Breast epithelium (tissue), 4 donors: ENCODE measurements around the gene IGFBP7. TPM values are rescaled to one million over a fixed set of nuclear protein-coding genes. Genes with fewer than 3 reads are reported as not detected.

Experiments
- DNase-seq, 2 donors: peaks; one replicate each; pipeline ENCODE4 v3.0.0-alpha.2; 2019; ENCODE audit warnings: low spot score in 2 of 2
- H3K27ac ChIP-seq, 2 donors: fragments of 200-600 bp; sonication (generic) in 1 of 2; one replicate each; pipeline ENCODE4 v1.5.1; 2016 to 2019; ENCODE audit warnings: mild to moderate bottlenecking in 1 of 2
- H3K27me3 ChIP-seq, 2 donors: fragments of 200-600 bp; sonication (generic) in 1 of 2; one replicate each; pipeline versions ENCODE4 v1.5.1 to v1.6.0; 2017 to 2019; ENCODE audit warnings: control low read depth in 1 of 2, mild to moderate bottlenecking in 1 of 2
- H3K36me3 ChIP-seq: fragments of 200-600 bp; one replicate; pipeline ENCODE4 v1.5.1; 2019
- H3K4me1 ChIP-seq, 2 donors: fragments of 200-600 bp; sonication (generic); one replicate each; pipeline ENCODE4 v1.5.1; 2016 to 2019; ENCODE audit warnings: control low read depth in 1 of 2
- H3K4me3 ChIP-seq, 3 donors: fragments of 200-600 bp; sonication (generic); 1 replicate in 2 of 3; 2 replicates in 1 of 3; pipeline ENCODE4 v1.5.1; 2016 to 2019; ENCODE audit warnings: mild to moderate bottlenecking in 3 of 3, moderate library complexity in 2 of 3
- H3K9me3 ChIP-seq, 2 donors: fragments of 200-600 bp; sonication (generic) in 1 of 2; one replicate each; pipeline ENCODE4 v1.5.1; 2016 to 2019; ENCODE audit warnings: control low read depth in 1 of 2
- CTCF ChIP-seq, 3 donors: fragments of 450-650 bp; IDR thresholded peaks; one replicate each; pipeline ENCODE4 v1.5.1; 2016 to 2017; ENCODE audit warnings: antibody characterized with exemption in 3 of 3, mild to moderate bottlenecking in 3 of 3, moderate library complexity in 3 of 3
- POLR2A ChIP-seq: fragments of 450-650 bp; IDR thresholded peaks from one replicate; pipeline ENCODE4 v1.6.1; 2016; ENCODE audit warnings: antibody characterized with exemption, mild to moderate bottlenecking, moderate library complexity
- POLR2AphosphoS5 ChIP-seq, 3 donors: sonication (generic); formaldehyde crosslinking; IDR thresholded peaks; one replicate each; pipeline ENCODE4 v1.6.1; 2017; ENCODE audit warnings: antibody characterized with exemption in 3 of 3
- intact Hi-C: fragments of 100-400 bp; cut with DNase I; formaldehyde crosslinking; loops from one replicate; pipeline ENCODE4 v1.15.1; 2023; ENCODE audit warnings: low total_unique reads
- total RNA-seq, 3 donors: library from RNA; depleted of rRNA; stranded (reverse); fragments of >200 nt; gene quantifications; one replicate each; pipeline ENCODE4 v1.1.0, GENCODE V29; 2016

Gene IGFBP7
- total RNA-seq, 3 donors from 2014 or later, result 205 to 769 (median 622) TPM

DNA sequence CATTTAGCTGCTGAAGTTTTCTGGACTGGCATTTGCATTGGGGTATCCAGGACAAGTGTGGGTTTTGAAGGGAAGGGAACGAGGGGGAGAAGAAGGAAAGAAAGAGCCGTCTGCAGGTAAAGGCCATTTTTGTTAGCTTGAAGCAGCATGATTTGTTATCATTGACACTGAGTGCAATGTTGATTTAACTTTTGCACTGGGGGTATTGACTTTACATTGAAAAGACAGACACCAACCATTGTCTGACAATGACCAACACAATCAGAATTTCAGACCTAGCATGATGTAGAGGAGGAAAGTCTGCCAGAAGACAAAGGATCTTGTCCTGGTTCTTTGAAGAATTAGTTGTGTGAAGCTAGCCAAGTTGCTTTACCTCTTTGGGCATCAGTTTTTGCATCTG is 39.6 kb upstream of the IGFBP7 start:
- intact Hi-C loops, result no loop called here
- H3K36me3 ChIP-seq, result no peaks in the 10 kb centered on the region
- no peak overlapping the region for H3K27ac ChIP-seq
- no peaks in the 10 kb centered on the region for H3K4me1 ChIP-seq
- no peaks in the 10 kb centered on the region for H3K9me3 ChIP-seq
- no peaks in the 10 kb centered on the region for H3K27me3 ChIP-seq
- DNase-seq, result no peak
- no peak for TF ChIP-seq POLR2AphosphoS5 (IDR thresholded peaks at IDR 0.05)
- TF ChIP-seq POLR2A, result no peak
- no peak for TF ChIP-seq CTCF (IDR thresholded peaks at IDR 0.05)
- H3K4me3 ChIP-seq, result no peak overlapping the region

GRCh38 chr4:57148831-57149505 is 38.8 kb upstream of the IGFBP7 start:
- Histone ChIP-seq H3K4me3 (no peak overlapping the region), H3K9me3 (no peaks in the 10 kb centered on the region), H3K4me1 (no peaks in the 10 kb centered on the region), H3K27ac (no peak overlapping the region), H3K36me3 (no peaks in the 10 kb centered on the region), H3K27me3 (no peaks in the 10 kb centered on the region)
- intact Hi-C loops, result no loop called here
- DNase-seq, result no peak
- no peak for TF ChIP-seq POLR2AphosphoS5 (IDR thresholded peaks at IDR 0.05)
- TF ChIP-seq POLR2A, result no peak
- TF ChIP-seq CTCF (IDR thresholded peaks at IDR 0.05), result no peak

GRCh38 chr4:57148177-57148576 is 38.0 kb upstream of the IGFBP7 start:
- Histone ChIP-seq H3K27me3 (no peaks in the 10 kb centered on the region), H3K4me3 (no peak overlapping the region), H3K36me3 (no peaks in the 10 kb centered on the region), H3K27ac (no peak overlapping the region), H3K9me3 (no peaks in the 10 kb centered on the region), H3K4me1 (no peaks in the 10 kb centered on the region)
- TF ChIP-seq POLR2A, result no peak
- no peak for DNase-seq
- intact Hi-C loops, result no loop called here

DNA sequence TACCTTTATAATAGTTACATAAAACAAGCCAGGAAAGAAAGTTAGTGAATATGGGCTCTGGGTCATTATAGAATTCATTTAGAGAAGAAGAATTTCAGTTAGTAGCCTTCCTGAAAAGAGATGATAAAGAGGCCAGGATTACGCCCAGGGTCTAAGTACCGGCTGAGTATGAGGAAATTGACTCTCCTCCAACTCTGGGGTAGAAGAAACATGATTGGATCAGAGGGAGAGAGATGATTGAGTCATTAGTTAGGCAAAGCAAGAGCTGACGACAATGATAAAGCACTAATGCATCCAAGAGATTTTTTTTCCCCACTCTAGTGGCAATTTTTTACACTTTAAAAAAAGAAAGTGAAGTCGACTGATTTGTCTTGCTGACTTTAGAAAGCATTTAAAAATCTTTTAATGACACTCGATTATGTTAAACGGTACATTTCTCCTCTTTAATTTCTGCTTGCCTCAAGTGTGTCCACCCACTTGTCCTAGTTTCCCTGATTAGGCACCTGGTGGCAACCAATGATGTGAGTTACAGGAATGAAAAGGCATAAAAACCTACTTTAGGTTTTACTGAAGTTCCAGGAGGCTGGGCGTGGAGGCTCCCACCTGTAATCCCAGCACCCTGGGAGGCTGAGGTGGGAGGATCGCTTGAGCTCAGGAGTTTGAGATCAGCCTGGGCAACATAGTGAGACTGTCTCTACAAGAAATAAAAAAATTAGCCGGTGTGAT is 37.3 kb upstream of the IGFBP7 start:
- Histone ChIP-seq H3K27me3 (no peaks in the 10 kb centered on the region), H3K4me3 (no peak overlapping the region), H3K4me1 (no peaks in the 10 kb centered on the region), H3K27ac (no peak overlapping the region), H3K9me3 (no peaks in the 10 kb centered on the region), H3K36me3 (no peaks in the 10 kb centered on the region)
- intact Hi-C loops, result no loop called here
- TF ChIP-seq CTCF (IDR thresholded peaks at IDR 0.05), result no peak
- no peak for TF ChIP-seq POLR2AphosphoS5 (IDR thresholded peaks at IDR 0.05)
- no peak for TF ChIP-seq POLR2A
- no peak for DNase-seq

DNA sequence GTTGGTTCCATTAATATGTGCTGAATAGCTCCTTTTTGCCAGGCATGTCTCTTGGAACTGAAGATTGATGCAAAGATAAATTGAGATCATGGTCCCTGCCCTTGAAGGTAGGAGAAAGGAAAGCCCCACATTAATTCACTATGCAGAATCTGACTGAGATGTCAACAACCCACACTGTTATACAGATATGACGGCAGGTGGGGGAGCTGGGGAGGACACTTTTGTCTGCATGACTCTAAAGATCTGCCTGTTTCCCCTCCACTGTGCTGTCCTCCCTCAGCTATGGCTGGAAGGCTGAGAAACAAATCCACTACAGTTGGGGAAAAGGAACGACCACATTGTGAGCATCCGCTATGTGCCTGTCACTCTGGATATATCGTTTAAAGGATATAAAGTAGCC is 36.3 kb upstream of the IGFBP7 start:
- H3K4me3 ChIP-seq, result no peak overlapping the region
- no peak overlapping the region for H3K27ac ChIP-seq
- no peaks in the 10 kb centered on the region for H3K9me3 ChIP-seq
- no peak for TF ChIP-seq POLR2AphosphoS5 (IDR thresholded peaks at IDR 0.05)
- TF ChIP-seq CTCF (IDR thresholded peaks at IDR 0.05), result no peak
- TF ChIP-seq POLR2A, result no peak
- H3K36me3 ChIP-seq, result no peaks in the 10 kb centered on the region
- H3K4me1 ChIP-seq, result no peaks in the 10 kb centered on the region
- H3K27me3 ChIP-seq, result no peaks in the 10 kb centered on the region
- intact Hi-C loops, result no loop called here
- DNase-seq, result no peak
